Endothelial cell of umbilical vein (primary cell): ENCODE results near the gene RNFT2.

ENCODE experiments used
- EZH2 ChIP-seq: IDR thresholded peaks from 2 replicates; pipeline ENCODE4 v1.6.1; 2012; ENCODE audit warnings: borderline replicate concordance, low read depth, mild to moderate bottlenecking, moderate library complexity, low read length, inconsistent platforms; ENCODE audit not compliant: severe bottlenecking
- GATA2 ChIP-seq: IDR thresholded peaks from 2 replicates; pipeline ENCODE4 v1.7.0; 2011; ENCODE audit warnings: low read depth, mild to moderate bottlenecking, moderate library complexity, mixed read lengths, low read length; ENCODE audit not compliant: insufficient read length, insufficient read depth
- MYC ChIP-seq: IDR thresholded peaks from one replicate; pipeline ENCODE4 v1.6.1; 2011; ENCODE audit warnings: mild to moderate bottlenecking, low read depth, low read length
- POLR2A ChIP-seq: IDR thresholded peaks from 2 replicates; pipeline ENCODE4 v1.6.1; 2012; ENCODE audit warnings: low read depth, mild to moderate bottlenecking, control low read depth, low read length
- TF ChIP-seq, protein P1 (sequence below), 2 donors: IDR thresholded peaks; 1 replicate in 1 of 2; 2 replicates in 1 of 2; pipeline ENCODE4 v1.5.1; 2011; ENCODE audit warnings: low read length in 2 of 2, mild to moderate bottlenecking in 2 of 2, moderate library complexity in 2 of 2, control low read depth in 1 of 2, inconsistent platforms in 1 of 2, low read depth in 1 of 2; ENCODE audit not compliant: insufficient read depth in 1 of 2; ENCODE audit errors: extremely low read depth in 1 of 2
- TF ChIP-seq, protein P2 (sequence below): IDR thresholded peaks from 2 replicates; pipeline ENCODE4 v1.6.1; 2011; ENCODE audit not compliant: insufficient read depth, insufficient read length

DNA sequence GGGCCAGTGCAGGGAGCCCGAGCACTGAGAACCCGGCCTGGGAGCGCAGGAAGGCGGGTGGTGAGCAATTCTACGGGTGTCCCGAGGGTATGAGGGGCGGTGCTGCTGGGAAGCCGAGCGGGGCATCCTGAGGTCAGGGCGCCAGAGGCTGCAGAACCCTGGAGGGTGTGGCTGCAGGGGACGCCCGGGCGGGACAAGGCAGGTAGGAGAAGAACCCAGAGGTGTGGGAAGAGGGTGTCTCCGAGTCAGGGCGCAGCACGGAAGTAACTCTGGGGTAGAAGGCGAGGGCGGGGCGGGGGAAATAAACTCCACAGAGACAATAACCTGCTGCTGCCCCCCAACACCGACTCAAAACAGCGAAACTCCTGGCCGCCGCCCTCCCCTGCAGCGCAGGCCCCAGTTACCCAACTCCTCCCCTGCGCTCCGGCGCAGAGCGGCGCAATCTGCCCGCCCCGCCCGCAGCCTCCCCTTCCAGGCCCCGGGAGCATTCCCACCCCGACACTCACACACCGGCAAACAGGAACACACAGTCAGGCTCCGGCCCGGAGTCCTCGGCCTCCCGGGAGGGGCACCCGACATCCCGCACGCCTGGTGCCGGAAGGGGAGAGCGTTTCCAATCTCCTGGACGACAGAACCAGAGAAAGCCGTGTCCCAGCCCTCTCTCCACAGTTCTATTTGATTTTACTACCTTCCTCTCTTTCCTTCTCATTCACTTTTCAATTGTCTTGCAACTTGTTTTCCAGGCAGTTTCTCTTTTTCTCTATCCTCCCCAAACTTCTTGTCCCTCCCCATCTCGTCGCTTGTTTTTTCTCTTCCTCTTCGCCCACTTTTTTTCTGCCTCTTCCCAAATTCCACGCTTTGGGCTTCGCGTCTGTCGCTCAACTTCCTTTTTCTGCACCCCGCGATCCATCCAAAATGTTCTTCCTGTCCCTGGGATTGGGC, 140.7 kb downstream of the RNFT2 start:
- peak; percentile 82 for TF ChIP-seq EZH2
- TF ChIP-seq POLR2A = no peak
- TF ChIP-seq, protein P1, sequence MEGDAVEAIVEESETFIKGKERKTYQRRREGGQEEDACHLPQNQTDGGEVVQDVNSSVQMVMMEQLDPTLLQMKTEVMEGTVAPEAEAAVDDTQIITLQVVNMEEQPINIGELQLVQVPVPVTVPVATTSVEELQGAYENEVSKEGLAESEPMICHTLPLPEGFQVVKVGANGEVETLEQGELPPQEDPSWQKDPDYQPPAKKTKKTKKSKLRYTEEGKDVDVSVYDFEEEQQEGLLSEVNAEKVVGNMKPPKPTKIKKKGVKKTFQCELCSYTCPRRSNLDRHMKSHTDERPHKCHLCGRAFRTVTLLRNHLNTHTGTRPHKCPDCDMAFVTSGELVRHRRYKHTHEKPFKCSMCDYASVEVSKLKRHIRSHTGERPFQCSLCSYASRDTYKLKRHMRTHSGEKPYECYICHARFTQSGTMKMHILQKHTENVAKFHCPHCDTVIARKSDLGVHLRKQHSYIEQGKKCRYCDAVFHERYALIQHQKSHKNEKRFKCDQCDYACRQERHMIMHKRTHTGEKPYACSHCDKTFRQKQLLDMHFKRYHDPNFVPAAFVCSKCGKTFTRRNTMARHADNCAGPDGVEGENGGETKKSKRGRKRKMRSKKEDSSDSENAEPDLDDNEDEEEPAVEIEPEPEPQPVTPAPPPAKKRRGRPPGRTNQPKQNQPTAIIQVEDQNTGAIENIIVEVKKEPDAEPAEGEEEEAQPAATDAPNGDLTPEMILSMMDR (IDR thresholded peaks at IDR 0.05; ENCODE audit: extremely low read depth in 1 of 2, insufficient read depth in 1 of 2, low read depth in 1 of 2, low read length in 2 of 2) = no peak
- TF ChIP-seq GATA2 = no peak
- TF ChIP-seq MYC = no peak
- TF ChIP-seq, protein P2, sequence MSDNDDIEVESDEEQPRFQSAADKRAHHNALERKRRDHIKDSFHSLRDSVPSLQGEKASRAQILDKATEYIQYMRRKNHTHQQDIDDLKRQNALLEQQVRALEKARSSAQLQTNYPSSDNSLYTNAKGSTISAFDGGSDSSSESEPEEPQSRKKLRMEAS = no peak
